ENCODE measurements around the gene RBM17.
"Not testable (repeated sequence)": the region's sequence is repeated elsewhere in the genome, so short reads cannot be mapped to it uniquely, and the experiment has no call there.

Gene RBM17

GRCh38 chr10:6151087-6151977 lies 62.5 kb downstream of the RBM17 start:
- in situ Hi-C loops (cut with MboI; ENCODE audit: low sequenced_read_pairs), result no loop called here

GRCh38 chr10:6153845-6154244 lies 65.0 kb downstream of the RBM17 start:
- in situ Hi-C loops (cut with MboI; ENCODE audit: low sequenced_read_pairs), result no loop called here

DNA sequence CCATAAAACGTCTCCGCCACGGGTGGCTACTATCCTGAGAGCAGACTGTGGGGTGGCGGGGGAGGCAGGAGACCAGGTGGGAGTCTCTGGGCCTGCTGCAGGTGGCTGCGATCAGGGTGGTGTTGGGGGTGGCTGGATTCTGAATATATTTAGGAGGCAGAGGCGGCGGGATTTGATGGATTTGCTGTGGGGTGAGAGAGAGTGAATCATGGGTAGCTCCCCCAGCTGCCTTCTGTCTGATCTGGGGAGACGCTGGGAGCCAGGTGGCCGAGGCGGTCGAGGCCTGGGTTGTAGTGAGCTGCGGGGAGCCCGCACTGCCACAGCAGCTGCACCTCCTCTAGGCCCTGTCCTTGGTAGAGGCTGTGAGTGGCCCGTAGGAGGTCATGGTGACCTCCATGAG lies 65.7 kb downstream of the RBM17 start:
- in situ Hi-C loops (cut with MboI; ENCODE audit: low sequenced_read_pairs), result no loop called here

- in situ Hi-C loops (cut with MboI; ENCODE audit: low sequenced_read_pairs), result no loop called here
These were observed 69.4 kb downstream of the RBM17 start for GRCh38 chr10:6158276-6158675.

GRCh38 chr10:6161921-6162320 lies 73.1 kb downstream of the RBM17 start:
- in situ Hi-C loops (cut with MboI; ENCODE audit: low sequenced_read_pairs), result no loop called here

- in situ Hi-C loops (cut with MboI; ENCODE audit: low sequenced_read_pairs), result no loop called here
These were observed 73.9 kb downstream of the RBM17 start for GRCh38 chr10:6162589-6163356.

DNA sequence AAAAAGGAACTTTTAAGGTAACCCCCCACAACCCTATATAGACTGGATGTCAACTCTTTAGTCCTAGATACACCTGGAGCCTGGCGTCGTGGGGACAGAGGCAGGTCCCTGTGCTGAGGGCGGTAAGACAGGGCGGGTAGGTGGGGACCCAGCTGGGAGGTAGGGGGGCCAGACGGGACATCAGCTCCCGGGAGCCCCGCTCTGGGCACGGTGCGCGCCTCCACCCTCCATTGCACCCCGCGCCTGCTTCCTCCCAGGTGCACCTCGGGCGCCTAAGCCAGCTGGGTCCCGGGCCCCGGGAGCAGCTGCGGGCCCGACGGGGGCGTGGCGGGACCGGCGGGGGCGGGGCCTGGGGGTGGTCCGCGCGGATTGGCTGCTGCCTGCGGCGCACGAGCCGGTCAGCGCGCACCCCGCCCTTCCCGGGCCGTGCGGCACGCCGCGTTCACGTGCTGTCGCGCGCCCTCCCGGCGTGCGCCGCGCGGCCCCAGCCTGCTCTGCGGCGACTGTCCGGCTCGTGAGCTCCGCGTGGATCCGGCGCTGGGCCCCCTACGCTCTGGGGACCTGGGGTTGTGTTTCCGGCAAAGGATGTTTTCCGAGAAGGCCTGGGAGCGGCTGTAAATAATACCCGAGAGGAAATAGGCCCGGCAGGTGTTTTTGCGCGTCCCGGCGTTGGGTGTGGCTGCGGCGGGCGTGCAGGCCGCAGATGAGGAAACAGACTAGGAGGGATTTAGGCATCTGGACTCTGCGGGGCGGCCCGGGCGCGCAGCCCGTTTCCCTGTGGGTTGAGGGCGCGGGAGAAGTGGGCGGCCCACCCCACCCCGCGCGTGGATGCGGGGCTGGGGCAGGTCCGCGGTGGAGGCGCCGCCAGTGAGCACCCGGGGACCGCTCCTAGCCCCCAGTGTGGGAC lies 74.8 kb downstream of the RBM17 start:
- in situ Hi-C loops (cut with MboI; ENCODE audit: low sequenced_read_pairs), result no loop called here

GRCh38 chr10:6164271-6165095 lies 75.6 kb downstream of the RBM17 start:
- in situ Hi-C loops (cut with MboI; ENCODE audit: low sequenced_read_pairs), result no loop called here

GRCh38 chr10:6165221-6165725 lies 76.4 kb downstream of the RBM17 start:
- in situ Hi-C loops (cut with MboI; ENCODE audit: low sequenced_read_pairs), result no loop called here

- in situ Hi-C loops (cut with MboI; ENCODE audit: low sequenced_read_pairs), result not testable (repeated sequence)
These were observed 77.1 kb downstream of the RBM17 start for GRCh38 chr10:6165933-6166332.

Measured in hTERT RPE-1 (cell line).